MV-4-11 (cell line): ENCODE data around the gene PRKG1.
"Not testable (repeated sequence)": the region's sequence is repeated elsewhere in the genome, so short reads cannot be mapped to it uniquely, and the experiment has no call there.

Experiments used
- DNase-seq: peaks from one replicate; lab custom pipeline; 2025; lab: John Stamatoyannopoulos, UW

PRKG1 gene

DNA sequence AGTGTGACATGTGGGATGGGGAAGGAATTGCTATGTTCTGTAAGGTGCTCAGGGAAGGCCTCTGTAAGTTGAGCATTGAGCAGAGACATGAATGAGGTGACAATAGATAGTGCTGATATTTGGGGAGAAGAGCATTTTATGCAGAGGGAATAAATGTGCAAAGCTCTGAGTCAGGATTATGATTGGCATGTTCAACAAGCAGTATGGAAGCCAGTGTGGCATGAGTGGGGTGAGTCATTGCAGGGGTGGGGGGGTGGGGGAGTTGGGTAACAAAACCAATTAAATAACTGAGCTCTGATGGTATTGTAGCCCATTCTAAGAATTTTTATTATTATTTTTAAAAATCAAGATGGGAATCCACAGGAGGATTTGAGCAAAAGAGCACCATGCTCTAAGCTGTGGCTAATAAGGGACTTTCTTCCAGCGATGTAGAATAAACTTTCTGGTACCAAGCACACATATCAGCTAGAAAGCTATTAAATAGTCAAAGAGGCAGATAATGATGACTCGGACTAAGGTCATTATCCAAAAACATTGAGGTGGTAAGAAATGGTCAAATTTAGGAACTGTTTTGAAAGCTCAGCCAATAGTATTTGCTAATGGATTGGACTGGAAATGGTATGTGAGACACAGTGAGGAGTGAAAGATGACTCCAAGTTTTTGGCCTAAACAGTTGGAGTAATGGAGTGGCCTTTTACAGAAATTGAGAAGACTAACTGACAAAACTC is 96.4 kb downstream of the PRKG1 start:
- DNase-seq, result no peak

DNA sequence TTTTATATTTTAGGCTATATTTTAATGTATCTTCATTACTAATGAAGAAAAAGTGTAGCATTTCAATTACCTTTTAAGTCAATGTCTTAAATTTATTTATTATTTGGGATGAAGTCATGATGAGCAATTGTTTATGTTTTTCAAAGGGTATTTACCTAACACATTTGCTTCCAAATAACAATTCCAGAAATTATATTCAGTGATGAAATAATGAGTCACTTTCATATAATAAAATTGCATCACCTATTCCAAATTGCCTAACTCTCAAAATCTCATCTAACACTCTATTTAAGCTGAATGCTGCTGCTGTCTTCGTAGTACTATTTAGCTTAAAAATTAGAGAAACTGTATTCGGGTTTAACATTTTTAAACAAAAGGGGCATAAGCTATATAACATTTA is 97.7 kb downstream of the PRKG1 start:
- DNase-seq, result no peak

DNA sequence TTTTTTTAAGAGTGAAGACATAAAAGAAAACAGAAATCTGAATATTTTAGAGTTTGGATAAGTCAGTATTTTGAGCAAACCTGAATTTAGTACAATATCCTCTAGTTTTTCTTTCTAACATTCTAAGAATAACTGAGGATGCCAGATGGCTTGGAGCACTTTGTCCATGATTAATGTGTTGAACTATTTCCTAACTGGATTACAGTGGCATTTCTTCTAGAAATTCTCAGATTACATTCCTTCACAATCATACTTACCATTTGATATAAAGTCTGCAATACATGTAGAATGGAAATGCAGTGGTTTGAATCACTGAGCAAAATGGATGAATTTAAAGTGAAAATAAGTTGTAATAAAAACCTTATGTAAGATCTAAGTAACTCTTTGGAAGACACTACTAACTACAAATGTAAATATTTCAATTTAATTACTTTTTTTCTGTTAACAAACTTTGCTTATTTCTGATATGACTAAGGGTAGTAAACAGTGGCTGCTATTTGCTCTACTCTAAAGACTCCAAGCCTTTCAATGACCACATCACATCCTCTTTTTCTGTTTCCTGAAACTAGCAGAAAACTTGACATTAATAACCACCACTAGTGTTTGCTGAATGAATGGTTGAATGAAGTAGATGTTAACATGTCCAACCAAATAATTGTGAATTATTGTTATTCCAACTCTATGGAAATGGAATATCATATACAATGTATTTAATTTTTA is 102.8 kb downstream of the PRKG1 start:
- DNase-seq, result no peak

DNA sequence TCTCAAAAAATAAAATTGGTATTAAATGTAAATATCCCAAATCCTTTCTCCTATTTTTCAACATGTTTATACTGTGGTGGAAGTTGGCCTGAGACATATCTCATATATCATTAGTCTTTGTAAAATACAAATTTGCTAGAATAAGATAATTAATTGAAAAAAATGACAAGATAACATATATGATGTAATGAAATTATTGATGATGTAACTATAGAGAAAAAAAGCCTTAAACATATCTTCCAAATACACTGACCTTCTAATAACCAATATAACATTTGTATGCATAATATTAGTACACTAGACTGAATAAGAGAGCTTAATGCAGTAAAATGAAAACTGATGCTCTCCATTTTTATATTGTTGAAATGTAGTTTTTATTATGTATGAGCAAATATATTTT is 104.3 kb downstream of the PRKG1 start:
- no peak for DNase-seq

DNA sequence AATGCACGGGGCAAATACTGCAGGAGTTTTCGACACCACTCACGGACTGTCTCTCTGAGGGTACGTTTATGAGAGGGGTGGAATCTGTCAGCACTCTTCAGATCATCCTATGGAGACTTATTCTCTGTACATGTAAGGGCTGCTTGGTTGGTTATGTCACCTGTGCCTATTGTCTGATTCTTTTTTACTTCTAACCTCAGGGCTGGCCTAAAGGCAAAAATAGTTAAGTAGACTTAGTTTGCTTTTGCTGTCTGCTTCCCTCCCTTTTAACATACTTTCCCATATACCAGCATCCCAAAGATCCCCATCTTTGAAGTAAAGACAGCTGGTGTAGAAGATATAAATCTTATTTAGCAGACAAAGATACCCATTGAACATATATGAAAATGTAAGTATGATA is 105.9 kb downstream of the PRKG1 start:
- no peak for DNase-seq

DNA sequence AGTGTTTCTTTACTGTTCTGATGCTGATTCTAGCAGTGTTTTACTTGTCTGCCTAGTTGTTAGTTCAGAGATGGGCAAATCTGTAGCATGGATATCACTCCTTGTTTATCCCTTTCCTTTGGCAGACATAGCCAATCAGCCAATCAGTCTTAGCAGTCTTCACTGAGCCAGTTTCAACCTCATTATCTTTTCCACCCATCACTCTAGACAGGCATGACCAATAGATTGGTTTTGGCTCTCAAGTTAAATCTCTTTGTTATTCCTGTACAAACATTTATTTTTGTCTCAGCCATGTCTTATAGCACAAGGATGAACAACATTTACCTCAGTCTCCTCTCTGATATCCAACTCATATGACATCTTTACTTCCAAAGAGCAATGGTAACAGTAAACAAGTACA is 109.5 kb downstream of the PRKG1 start:
- DNase-seq, result no peak

DNA sequence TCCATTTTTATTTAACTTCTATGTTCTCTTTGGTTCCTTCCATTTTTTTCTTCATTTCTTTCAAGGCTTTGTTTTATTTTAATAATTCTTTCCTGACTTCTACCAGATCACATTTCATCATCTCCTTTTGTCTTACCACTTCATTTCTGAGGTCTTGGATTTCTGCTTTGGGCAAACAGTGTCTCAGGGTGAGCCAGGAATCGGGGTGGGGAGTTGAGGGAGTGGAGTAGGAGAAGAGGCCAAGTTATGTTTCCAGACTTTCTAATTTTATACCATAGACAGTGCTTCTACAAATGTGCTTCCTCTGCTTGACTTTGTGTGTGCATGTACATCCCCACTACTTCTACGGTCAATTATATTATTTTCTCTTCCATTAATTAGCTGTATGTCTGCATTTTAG is 112.1 kb downstream of the PRKG1 start:
- no peak for DNase-seq

DNA sequence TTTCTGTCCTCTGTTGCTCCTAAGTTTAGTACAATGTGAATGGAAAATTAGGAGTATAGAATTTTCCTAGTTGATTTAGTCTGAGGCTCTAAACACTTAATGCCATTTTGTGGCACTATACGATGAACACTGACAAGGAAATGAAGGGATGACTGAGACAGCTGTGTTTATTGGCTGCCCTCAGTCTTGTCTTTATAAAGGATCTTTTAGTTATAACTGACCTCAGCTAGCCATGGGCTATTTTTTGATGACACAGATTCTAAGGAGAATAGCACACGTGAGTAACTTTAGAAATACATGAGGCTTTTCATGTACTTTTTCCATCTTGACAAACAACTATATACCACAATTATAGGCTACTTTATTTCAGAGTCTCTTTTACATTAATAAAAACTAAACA is 113.7 kb downstream of the PRKG1 start:
- no peak for DNase-seq

DNA sequence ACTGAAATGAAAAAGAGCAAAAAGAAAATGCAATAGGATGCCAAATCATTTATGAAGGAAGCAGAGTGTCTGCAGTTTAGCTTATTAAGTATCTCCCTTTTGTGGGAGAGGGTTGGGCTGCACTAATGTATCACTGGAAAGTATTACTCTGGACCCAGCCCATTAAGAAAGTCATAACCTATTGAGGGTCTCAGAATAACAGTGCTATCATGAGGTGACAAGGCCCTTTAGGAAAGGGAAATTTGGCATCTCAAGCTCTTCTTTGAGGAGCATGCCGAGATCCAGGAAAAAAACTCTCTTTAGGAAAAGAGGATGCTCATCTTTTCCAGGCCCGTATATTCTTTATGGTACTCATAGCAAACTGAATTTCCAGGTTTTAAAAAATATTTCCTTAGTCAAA is 114.6 kb downstream of the PRKG1 start:
- no peak for DNase-seq

DNA sequence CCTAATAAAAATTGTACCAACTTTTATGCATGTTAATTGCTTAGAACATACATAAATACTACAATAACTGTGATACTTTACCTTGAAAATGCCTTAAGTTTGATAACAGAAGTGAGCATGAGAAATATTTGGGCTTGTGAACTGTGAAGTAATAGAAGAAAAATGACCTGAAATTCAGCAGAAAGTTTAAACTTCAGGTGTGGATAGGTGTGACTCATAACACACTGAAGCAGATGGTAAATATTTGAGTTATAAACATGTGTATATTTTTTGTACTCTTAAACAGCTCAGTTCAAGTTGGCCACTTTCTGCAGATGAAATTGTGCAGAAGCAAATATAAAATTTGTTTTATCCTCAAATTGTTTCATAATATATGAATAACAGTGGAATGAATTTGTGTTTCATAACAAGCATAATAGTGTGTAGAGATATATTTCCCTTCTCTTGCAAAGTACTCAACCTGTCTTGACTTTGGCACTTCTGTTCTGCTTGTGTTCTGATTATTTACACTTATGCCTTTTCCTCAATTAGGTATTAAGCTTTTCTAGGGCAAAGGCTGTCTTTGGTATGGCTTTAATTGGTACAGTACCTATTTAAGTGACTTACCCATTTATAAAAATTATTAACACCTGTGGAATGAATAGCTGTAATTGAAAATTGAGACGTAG is 122.4 kb downstream of the PRKG1 start:
- DNase-seq, result no peak

DNA sequence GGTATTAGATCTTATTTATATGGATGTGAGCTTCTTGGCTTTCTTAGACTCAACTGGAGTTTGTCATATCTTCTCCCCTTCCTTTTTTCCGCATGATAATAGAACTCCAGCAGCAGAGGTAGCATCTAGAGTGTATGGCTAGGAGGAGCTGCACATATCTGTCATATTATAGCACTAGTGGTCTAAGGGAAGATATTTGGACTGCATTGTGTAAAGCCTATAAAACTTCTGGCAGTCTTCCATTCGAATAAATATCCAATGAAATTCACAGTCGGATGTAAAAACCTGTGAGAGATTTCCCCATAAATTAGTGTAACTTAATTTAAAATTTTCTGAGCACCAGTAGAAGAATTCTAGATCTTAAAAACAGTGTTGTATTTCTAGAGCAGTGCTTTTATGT is 123.9 kb downstream of the PRKG1 start:
- DNase-seq, result no peak

DNA sequence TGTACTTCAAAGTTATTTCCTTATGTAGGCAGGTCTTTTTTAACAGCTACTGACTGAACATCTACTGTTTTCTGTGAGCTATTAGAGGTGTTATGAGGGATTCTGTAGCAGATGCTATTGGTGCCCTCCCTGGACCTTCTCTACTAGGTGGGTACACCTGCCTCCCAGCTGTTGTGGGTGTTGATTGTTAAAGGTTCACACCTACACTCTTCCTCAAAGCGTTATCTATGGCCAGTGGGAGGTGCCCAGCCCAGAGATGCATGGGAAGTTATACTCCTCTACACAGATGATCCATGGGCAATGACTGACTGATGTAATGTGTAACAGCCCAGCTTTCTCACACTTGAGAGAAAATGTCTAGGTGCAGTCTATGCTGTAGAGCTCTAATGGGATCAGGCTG is 127.7 kb downstream of the PRKG1 start:
- DNase-seq, result no peak

DNA sequence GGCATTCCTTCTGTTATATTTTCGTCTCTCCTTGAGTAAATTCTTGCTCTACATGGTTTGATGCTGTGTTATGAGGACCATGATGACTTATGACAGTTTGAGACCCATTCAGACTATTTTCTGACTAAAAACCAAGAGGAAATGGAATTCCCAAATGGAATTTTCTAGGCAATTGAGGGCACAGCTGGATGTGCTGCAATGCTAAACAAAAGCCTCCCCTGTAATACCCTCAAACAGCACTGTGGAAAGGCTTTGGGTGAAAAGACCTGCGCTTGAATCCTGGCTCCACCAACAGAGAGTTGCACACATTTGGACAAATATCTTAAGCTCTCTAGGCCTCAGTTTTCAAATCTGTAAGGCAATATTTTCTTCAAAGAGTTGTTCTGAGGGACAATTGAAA is 129.1 kb downstream of the PRKG1 start:
- no peak for DNase-seq

DNA sequence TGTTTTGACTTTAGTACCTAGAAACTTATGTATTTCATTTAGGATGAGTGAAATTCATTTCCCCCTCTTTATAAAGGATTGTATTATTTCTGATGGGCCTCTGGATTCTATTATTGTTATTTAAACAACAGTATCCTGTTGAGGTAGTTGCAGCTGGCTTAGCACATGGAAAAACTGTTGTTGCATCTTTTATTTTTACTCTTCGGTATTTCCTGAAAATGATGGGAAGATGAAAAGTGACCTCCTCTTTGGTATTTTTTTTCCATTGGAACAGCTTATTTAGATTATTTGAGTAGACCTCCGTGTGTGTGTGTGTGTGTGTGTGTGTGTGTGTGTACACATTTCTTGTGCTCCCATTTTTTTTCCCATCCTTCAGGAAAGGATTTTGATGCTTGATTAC is 129.8 kb downstream of the PRKG1 start:
- DNase-seq, result no peak

DNA sequence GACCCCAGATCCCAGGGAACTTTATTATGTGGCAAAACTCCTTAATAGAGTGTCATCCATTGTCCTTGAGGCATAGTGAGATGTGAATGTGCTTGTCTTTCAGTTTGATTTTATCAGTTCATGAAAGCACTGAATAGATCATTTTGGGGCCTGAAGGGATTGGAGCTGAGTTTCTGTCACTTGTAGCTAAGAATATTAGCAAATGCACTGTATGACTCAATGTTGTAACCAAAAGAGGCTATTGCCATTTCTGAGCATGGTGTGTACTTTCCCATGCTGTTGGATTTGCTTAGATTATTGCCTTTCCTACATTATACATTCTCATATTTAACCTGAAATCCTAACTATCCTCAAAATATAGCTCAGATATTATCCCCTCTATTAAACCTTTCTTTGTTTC is 130.4 kb downstream of the PRKG1 start:
- DNase-seq, result no peak

DNA sequence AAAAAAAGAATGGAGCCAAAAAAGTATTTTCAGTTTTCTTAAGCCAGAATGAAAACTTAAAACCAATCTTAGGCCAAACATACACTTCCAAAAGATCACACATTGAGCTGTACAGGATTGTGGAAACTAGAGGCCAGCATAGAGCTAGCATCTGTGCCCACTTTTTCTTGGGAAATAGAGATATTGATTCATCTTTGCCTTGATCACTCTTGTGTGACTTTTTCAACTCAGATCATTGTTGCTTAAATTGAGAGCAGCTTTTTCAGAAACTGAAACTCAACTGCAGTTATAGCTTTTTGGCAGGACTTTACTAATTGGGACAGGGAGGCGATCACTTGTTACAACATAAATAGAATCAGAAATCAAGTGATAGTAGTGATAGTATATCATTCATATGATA is 132.2 kb downstream of the PRKG1 start:
- DNase-seq, result no peak

DNA sequence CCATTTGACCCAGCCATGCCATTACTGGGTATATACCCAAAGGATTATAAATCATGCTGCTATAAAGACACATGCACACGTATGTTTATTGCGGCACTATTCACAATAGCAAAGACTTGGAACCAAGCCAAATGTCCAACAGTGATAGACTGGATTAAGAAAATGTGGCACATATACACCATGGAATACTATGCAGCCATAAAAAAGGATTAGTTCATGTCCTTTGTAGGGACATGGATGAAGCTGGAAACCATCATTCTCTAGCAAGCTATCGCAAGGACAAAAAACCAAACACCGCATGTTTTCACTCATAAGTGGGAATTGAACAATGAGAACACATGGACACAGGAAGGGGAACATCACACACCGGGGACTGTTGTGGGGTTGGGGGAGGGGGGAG is 138.7 kb downstream of the PRKG1 start:
- DNase-seq, result not testable (repeated sequence)

DNA sequence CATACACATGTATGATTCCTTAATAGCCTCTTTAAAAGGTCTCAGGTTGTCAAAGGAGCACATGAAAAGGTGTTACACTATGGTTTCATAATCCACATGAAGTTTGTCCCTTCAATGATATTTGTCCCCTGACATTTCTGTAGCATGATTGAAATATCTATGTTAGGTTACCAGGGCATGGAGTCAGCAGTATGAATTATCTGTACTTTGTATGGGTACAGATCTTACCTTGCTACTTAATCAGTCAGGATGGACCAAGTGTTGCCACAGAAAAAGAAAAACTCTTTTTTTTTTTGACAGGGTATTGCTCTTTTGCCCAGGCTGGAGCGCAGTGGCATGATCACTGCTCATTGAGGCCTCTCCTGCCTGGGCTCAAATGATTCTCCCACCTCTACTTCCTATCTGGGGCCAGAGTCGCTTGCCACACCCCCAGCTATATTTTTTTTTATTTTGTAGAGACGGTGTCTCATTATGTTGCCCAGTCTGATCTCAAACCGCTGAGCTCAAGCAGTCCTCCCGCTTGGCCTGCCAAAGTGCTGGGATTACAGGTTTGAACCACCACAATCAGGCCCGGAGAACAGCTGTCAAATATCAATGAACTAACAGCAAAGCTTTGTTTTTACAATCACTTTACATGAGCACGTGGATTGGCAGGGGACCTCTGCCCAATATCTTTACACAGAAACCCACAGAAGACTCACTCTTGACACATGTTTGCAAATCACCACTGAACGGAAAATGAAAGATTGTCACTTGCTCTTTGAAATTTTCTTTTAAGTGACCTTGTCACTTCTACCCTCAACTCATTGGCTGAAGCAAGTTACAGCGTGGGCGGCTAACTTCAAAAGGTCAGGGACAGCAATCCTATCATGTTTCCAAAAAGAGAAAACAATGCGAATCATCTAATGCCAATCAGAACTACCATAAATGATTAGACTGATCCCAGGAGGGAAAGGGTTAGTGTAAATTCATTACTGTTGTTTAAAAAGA is 140.2 kb downstream of the PRKG1 start:
- DNase-seq, result no peak

DNA sequence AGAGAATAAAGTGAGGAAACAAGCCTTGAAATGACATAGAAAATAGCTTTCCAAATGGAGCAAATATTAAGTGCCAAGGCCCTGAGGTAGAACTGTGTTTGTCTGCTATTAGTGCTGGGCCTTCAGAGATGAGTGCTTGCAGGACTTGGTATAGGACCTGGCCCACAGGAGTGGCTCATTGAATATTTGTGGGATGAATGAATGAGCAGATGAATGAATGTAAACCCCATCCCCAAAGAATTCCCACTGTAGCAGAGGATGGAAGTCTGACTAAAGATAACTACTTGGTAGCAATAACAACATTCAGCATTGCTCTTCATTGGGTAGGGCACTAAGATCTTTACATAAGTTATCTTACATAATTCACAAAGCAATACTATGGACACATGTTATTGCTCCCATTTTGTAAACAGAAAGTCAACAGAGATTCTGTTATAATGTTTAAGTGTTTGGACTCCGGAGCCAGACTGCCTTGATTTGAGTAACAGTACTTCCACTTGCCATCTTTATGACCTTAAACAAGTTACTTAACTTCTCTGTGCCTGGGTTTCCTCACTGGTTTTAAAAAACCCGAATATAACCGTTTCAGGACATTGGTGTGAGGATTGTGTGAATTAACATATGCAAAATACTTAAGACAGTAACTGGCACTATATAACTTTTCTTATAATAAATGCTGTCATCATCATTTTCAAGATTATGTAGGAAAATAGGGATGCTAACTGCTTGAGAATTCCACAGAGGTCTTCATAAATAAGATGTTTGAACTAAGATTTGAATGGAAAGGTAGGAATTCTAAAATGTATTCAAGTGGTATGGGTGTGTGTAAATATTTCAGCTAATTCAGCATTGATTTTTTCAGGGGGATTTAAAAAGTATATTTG is 141.9 kb downstream of the PRKG1 start:
- no peak for DNase-seq

DNA sequence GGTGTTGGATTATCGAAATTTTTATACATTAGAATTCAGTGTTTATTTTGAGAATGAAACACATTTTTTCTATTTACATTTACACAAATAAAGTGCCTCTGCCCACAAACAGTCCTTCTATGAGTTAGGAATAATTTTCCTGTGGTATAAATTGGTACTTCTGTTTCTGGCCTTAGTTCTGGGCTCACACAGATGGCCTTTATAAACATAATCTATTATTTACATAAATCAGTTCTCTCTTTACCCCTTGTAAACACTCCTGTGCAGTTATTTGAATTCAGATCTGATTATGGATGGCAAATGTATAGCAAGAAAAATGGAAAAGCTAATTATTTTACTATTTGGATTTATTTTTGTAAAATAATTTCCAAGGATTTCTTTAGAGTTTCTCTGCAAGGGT is 143.2 kb downstream of the PRKG1 start:
- no peak for DNase-seq

DNA sequence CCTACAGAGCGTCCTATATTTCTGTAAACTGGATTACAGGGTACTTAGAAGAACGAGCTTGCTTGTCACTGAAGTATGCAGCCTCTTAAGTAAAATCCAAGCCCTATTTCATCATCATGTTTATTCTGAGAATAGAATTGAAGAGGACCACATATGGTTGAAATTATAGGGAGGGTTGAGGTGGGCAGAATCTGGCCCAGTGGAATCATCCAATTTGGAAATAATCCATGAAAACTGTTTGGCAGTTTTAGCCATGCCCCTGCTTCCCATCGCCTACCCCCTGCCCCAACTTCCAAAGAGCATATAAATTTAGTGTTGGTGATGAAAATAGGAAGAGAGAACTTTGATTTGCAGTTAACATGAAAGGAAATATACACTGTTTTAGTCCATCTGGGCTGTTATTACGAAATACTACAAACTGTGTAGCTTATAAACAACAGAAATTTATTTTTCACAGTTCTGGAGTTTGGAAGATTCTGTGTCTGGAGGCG is 150.4 kb downstream of the PRKG1 start:
- no peak for DNase-seq
